Esophagus mucosa (tissue), 1 donor: ENCODE measurements around the gene TSFM. TPM values are rescaled to one million over a fixed set of nuclear protein-coding genes. Genes with fewer than 3 reads are reported as not detected.
"Not testable (repeated sequence)": the region's sequence is repeated elsewhere in the genome, so short reads cannot be mapped to it uniquely, and the experiment has no call there.

Experiments
- ATAC-seq: fragments of 200-7000 bp; cut with Tn5 transposase; one replicate; pipeline ENCODE4 v1.9.1; 2020
- total RNA-seq: library from RNA; stranded (reverse); gene quantifications from one replicate; pipeline ENCODE4 v1.2.4, GENCODE V29; 2023
- donor health status: DM: yes; HTN: yes; CAD: no.

Gene TSFM
- total RNA-seq, 1 donor from 2014 or later, result 22.6 TPM

DNA sequence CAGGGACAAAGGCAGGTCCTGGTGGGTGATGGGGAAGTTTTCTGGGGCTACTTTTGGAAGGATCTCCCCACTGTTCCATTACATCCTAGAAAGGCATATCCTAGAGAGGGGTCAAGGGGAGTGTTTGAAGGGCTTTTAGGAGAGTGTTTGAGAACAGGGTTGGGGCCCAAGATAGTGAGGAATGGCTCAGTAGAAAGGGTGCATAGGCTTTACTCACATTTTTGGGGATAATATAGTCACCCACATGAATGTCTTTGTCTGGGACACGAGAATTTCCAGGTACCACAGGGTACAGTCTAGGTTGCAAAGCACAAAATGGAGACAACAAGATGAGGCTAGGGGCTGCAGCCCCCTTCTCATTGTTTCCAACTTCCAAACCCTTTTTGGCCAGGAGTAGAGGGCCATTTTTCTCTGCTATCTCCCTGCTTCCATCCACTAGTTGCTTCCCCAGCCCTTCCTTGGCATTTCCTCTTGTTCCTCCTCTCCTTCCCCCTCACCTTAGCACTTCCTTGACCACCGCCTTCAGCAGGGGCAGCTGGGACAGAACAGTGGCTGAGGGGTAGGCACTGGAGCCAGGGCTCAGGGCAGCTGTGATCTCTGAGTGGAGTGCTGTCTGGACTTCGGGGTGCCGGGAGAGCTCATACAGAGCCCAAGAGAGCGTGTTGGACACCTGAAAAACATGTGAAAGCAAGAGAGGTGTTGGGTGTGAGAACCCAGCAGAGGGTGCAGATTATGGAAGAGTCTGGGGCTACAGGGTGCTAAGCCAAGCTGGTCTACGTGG is 18.5 kb upstream of the TSFM start:
- no peak for ATAC-seq

GRCh38 chr12:57764662-57765002 is 18.0 kb upstream of the TSFM start:
- peak; percentile 5 for ATAC-seq

- peak; percentile 60 for ATAC-seq
Observed at GRCh38 chr12:57765003-57765697, 17.4 kb upstream of the TSFM start.

DNA sequence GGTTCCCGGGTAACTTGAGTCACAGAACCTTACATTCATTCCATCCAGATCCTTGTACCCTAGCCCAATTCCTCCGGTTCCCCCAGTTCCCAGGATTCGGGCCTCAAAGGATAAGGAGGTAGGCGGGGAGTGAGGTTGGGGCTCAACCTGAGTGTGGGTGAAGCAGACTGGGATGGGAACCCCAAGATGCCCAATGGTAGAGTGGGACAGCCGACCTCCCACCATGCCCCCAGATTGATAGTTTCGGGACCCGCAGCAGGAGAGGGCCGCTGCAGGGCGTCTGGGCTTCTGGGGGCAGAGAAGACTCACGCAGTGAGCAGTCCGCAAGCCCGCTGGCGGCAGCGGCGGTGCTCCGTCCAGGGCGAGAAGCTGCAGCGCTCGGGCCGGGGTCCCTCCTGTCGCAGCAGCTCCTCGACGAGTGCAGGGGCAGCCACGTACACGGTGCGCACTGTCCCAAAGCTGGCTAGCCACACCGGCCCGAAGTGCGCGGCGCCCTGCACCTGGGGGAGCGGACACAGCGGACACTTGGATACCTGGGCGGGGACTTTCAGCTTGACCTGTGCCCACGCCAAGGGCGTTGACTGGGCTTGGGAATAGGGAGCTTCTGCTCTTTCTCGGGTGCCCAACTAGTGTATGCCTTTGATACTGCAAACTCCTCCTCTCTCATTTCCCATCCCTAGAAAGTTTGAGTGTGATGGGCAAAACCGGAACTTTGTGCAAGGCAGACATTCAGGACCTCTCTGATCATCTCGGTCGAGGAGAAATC is 16.7 kb upstream of the TSFM start:
- peak; percentile 21 for ATAC-seq

DNA sequence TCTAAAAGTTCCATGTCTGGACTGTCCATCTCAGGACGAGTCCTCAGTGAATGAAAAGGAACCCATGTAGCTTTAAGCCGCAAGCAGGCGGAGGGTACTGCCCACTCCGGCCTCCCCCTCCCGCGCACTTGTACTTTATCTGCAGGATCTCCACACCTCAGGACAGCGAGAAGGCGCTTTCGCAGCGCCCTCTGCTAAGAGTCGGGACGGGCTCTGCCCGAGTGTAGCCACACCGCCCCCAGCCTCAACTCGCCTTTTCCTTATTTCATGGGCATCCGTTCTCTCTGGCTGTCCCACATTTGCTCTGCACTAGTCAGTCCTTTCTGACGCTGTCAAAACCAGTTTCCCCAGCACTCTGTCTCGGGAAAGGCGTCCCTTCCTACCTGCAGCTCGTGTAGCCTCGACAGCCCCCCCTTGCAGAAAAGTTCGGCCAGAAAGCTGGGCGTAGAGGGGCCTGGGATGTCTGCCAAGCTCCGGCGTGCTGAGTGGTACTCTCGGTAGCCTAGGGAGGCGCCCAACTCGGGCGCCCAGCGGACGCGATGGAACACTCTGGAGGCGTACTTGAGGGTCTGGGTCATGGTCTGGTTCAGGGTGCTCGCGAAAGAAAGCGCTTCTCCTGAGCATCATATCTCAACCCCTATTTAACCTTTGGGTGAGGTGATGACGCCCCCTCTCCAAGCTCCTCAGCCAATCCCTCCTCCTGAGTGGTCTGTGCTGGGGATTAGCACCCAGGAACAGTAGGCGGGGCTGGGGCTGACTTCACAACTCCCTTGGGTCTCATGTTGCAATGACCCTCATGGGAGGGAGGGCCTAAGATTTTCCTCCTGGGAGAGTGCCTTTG is 15.9 kb upstream of the TSFM start, which contains the start of gene CYP27B1:
Gene CYP27B1, minus strand, starts transcription at position 615 of the 841 bp plus-strand sequence. Its CDS starts 37 bp downstream, at position 578.
- ATAC-seq, result peak; percentile 3

GRCh38 chr12:57767305-57767698 is 15.3 kb upstream of the TSFM start:
- no peak for ATAC-seq

- no peak for ATAC-seq
Observed at GRCh38 chr12:57767876-57768275, 14.7 kb upstream of the TSFM start.

DNA sequence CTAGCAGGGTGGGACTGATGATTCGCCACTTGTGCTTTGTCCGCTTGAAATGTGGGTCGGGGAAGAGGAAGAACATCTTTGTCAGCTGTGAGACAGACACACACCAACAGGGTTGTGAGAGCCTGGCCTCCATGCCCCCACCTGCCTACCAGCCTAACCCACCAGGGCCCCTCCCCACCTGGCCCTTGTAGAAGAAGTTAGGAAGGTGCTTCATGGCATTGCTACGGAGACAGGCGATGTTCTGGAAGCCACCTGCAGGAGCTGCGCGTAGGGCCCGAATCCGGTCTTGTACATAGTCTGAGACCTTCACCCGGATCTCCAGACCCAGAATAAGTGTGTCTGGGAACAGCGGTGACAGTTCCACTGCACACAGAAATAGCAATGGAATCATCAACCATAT is 13.0 kb upstream of the TSFM start:
- no peak for ATAC-seq

- no peak for ATAC-seq
Observed at GRCh38 chr12:57770734-57771133, 11.9 kb upstream of the TSFM start.

DNA sequence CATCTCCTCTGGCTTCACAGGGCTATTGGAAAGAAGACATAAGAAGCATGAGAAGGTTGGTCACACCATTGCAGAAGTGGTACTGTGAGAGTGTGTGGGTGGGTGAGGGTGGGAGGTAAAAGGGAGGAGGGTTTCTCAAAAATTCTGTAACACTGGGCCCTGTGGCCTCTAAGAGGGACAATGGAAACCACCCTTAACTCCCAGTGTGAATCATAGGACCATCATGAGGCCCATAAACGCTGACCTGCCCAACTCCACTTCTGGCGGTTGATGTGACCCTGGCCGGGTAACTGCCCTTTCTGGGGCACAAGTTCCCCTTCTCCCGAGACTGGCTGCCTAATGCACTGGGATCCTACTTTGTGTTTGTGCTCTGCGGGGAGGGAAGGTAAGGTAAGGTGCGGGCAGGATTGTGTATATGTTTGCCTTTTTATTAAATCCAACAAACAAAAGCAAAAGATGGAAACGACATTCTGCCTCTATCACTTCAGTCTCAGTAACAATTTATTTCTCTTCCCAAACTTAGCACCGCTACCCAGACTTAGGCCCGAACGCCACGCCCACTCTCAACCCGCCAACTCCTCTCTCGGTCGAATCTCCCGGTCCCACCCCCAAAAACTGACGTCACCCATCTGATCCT is 11.2 kb upstream of the TSFM start:
- ATAC-seq, result peak; percentile 79

DNA sequence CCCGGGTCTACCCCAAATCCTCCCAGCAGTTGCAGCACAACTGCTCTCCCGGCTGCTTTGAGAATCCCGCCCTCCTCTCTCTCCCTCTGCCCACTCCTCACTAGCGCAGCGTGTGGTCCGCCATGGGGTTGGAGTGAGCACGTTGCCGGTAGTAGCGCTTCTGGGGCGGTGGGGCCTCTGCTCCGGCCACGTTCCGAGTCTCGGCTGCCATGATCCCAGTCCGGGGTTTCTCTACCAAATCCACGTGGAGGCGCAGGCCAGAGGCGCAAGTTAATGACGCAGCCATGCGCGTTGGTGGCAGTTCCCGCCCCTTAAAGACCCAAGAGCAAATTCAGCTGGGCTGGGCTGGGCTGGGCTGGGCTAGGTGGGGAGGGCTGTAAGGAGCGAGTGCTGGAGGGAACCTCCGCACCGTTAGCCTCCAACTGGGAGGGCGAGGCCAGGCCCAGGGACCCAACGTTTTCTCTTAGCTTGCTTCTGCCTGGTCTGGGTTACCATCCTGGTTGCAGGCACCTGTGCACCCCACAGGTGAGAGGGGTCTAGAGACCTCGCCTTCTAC is 10.6 kb upstream of the TSFM start, which contains the start of gene METTL1:
Gene METTL1, minus strand, starts transcription at position 233 of the 556 bp plus-strand sequence. Its CDS starts 22 bp downstream, at position 211.
- ATAC-seq, result peak; percentile 94

DNA sequence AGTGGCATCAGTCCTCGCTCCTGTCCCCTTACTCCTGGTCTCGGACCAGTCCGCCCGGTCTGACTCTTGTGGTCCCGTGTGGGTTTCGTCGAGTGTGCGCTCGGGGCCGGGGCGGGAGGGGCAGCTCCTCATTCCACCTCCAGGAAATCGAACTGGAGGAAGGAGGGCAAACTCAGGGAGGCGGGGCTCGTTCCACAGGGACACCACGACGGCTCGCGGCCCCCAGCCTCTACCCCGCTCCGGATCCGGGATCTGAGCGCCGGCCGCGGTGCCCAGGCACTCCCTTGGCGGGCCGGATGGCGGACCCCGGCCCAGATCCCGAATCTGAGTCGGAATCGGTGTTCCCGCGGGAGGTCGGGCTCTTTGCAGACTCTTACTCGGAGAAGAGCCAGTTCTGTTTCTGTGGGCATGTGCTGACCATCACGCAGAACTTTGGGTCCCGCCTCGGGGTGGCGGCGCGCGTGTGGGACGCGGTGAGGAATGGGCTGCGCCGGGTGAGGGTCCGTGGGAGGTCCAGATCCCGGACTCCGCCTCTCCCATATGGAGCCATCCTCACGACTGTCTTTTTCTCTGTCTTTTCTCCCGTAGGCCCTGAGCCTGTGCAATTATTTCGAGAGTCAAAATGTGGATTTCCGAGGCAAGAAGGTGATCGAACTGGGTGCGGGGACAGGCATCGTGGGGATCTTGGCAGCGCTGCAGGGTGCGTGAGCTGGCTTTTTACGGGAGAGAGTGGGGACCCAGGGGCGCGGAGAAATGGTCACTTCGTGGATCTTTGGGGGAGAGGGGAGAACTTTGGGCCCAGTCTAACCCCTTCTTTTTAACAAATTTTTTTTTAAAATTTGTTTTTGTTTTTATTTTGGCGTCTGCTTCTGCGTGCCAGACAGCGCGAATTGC is 9.9 kb upstream of the TSFM start, which contains the start of gene EEF1AKMT3:
Gene EEF1AKMT3, plus strand, starts transcription at position 186 of the 894 bp plus-strand sequence. Its CDS starts 111 bp downstream, at position 297.
- ATAC-seq, result peak; percentile 54

GRCh38 chr12:57774634-57775033 is 8.0 kb upstream of the TSFM start:
- ATAC-seq, result not testable (repeated sequence)

DNA sequence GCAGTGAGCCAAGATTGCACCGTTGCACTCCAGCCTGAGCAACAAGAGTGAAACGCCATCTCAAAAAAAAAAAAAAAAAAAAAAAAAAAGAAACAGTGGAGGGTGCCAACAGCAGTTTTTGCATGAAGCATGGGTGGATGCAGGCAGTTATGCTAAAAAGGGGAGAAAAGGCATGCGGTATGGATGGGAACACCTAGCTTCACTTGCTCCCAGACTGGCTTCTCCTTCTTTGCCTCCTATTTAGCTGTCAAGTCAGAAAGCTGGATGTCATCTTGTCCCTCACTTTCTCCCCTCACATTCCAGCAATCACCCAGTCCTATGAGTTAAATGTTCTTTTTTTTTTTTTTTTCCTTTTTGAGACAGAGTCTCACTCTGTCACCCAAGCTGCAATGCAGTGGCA is 7.5 kb upstream of the TSFM start:
- ATAC-seq, result no peak

- no peak for ATAC-seq
Observed at GRCh38 chr12:57775563-57776246, 6.9 kb upstream of the TSFM start.

- ATAC-seq, result no peak
Observed at GRCh38 chr12:57776247-57776587, 6.4 kb upstream of the TSFM start.

DNA sequence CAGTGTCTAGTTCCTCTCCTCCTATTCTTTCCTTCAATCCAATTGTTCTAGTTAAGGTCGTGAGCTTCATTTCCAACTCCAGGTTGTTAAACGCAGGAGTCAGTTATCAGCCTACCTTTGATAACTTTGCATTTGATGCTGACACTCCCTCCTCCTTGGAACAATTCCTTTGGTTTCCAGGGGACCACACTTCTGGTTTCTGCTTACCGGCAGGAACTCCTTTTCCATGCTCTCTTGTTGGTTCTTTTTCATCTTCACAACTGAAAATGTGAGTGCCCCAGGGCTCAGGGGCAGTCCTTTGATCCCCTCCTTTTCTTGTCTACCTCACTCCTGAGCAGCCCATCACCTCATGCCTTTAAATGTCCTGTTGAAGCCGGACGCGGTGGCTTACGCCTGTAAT is 5.2 kb upstream of the TSFM start:
- no peak for ATAC-seq

GRCh38 chr12:57777911-57778310 is 4.7 kb upstream of the TSFM start:
- ATAC-seq, result no peak

GRCh38 chr12:57779736-57780135 is 2.9 kb upstream of the TSFM start:
- no peak for ATAC-seq
